A673 (cell line): ENCODE measurements around the gene HPSE2.

Source experiments
- EZH2 ChIP-seq: fragments of 200-600 bp; sonication (generic); IDR thresholded peaks from 2 replicates; pipeline ENCODE4 v1.6.1; 2017; ENCODE audit warnings: borderline replicate concordance, low read depth, mild to moderate bottlenecking, mixed read lengths, antibody characterized with exemption, low read length; ENCODE audit not compliant: poor library complexity, severe bottlenecking
- TF ChIP-seq, protein P1 (sequence below): fragments of 300-800, 200-600 bp; sonication (generic); conservative IDR thresholded peaks from 2 replicates; pipeline ENCODE4 v1.5.1; 2017; ENCODE audit warnings: low read depth, mild to moderate bottlenecking, antibody characterized with exemption, low read length, moderate library complexity, mixed read lengths

DNA sequence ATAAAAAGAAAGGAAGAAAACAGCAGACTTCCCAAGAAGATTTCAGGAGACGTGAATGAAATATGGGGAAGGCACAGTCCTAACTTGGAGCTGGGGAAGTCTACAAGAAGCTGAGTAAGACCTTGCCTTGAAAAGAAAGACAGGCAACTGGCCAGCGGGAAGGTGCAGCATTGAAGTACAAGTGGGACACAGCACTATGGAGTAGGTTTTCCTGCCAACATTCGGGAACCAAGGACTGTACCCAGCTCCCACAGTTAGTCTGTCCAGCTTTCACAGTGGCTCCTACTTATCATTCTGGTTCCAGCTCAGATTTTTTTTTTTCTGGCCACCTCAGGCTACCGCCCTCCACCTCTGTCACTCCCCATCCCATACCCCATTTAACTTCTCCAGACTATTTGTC, 798.9 kb downstream of the HPSE2 start:
- TF ChIP-seq, protein P1, sequence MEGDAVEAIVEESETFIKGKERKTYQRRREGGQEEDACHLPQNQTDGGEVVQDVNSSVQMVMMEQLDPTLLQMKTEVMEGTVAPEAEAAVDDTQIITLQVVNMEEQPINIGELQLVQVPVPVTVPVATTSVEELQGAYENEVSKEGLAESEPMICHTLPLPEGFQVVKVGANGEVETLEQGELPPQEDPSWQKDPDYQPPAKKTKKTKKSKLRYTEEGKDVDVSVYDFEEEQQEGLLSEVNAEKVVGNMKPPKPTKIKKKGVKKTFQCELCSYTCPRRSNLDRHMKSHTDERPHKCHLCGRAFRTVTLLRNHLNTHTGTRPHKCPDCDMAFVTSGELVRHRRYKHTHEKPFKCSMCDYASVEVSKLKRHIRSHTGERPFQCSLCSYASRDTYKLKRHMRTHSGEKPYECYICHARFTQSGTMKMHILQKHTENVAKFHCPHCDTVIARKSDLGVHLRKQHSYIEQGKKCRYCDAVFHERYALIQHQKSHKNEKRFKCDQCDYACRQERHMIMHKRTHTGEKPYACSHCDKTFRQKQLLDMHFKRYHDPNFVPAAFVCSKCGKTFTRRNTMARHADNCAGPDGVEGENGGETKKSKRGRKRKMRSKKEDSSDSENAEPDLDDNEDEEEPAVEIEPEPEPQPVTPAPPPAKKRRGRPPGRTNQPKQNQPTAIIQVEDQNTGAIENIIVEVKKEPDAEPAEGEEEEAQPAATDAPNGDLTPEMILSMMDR: no peak
- TF ChIP-seq EZH2: no peak
